ENCODE results near the gene ATP7A.
"Not testable (repeated sequence)": the region's sequence is repeated elsewhere in the genome, so short reads cannot be mapped to it uniquely, and the experiment has no call there.

The ATP7A gene

GRCh38 chrX:78042601-78043000 is 132.1 kb downstream of the ATP7A start:
- DNase-seq, result no peak

- DNase-seq, result no peak
Observed at GRCh38 chrX:78046362-78046761, 135.9 kb downstream of the ATP7A start.

GRCh38 chrX:78048052-78048451 is 137.6 kb downstream of the ATP7A start:
- no peak for DNase-seq

- DNase-seq, result no peak
Observed at GRCh38 chrX:78063687-78064086, 153.2 kb downstream of the ATP7A start.

- no peak for DNase-seq
Observed at GRCh38 chrX:78064152-78064551, 153.7 kb downstream of the ATP7A start.

GRCh38 chrX:78064698-78065601 is 154.5 kb downstream of the ATP7A start:
- DNase-seq, result peak; percentile 43 to 47

GRCh38 chrX:78066110-78066509 is 155.6 kb downstream of the ATP7A start:
- no peak for DNase-seq

- no peak for DNase-seq
Observed at GRCh38 chrX:78071331-78071730, 160.8 kb downstream of the ATP7A start.

GRCh38 chrX:78073147-78074077 is 162.9 kb downstream of the ATP7A start:
- not testable (repeated sequence) for DNase-seq

- DNase-seq, result no peak
Observed at GRCh38 chrX:78074088-78074487, 163.6 kb downstream of the ATP7A start.

GRCh38 chrX:78075787-78076389 is 165.4 kb downstream of the ATP7A start:
- no peak for DNase-seq

GRCh38 chrX:78081413-78081812 is 170.9 kb downstream of the ATP7A start:
- DNase-seq, result not testable (repeated sequence)

- DNase-seq, result no peak
Observed at GRCh38 chrX:78092296-78092695, 181.8 kb downstream of the ATP7A start.

GRCh38 chrX:78098108-78098507 is 187.6 kb downstream of the ATP7A start:
- no peak for DNase-seq
